Nephron (organoid): ENCODE data around the gene SLC38A3.

Experiments used
- H3K27ac Mint-ChIP-seq, 3 experiments: 2 replicates each; pipeline ENCODE4 v1.8.0; 2020; ENCODE audit warnings: mixed read lengths in 3 of 3, mild to moderate bottlenecking in 2 of 3, moderate library complexity in 1 of 3
- H3K27me3 Mint-ChIP-seq: 2 replicates; pipeline ENCODE4 v1.8.0; 2021; ENCODE audit warnings: low read depth, mild to moderate bottlenecking, moderate library complexity, mixed read lengths
- H3K36me3 Mint-ChIP-seq: 2 replicates; pipeline ENCODE4 v1.8.0; 2020; ENCODE audit warnings: low read depth, mixed read lengths
- H3K4me1 Mint-ChIP-seq: 2 replicates; pipeline ENCODE4 v1.8.0; 2020; ENCODE audit warnings: mixed read lengths
- H3K4me3 Mint-ChIP-seq, 3 experiments: 2 replicates each; pipeline ENCODE4 v1.8.0; 2020; ENCODE audit warnings: mild to moderate bottlenecking in 3 of 3, mixed read lengths in 3 of 3, moderate library complexity in 2 of 3
- H3K9me3 Mint-ChIP-seq: 2 replicates; pipeline ENCODE4 v1.8.0; 2020; ENCODE audit warnings: mixed read lengths
- TF ChIP-seq, protein P1 (sequence below), 3 experiments: fragments of 200-600 bp; sonication (generic); IDR thresholded peaks; one replicate each; pipeline ENCODE4 v1.5.0; 2021; ENCODE audit warnings: antibody characterized with exemption in 3 of 3; ENCODE audit not compliant: unreplicated experiment in 3 of 3

The SLC38A3 gene

GRCh38 chr3:50255251-50255615 is 50.2 kb downstream of the SLC38A3 start:
- H3K4me1 Mint-ChIP-seq: peaks cover 33% of the 10 kb centered on the region
- peaks cover 25% of the 10 kb centered on the region for H3K36me3 Mint-ChIP-seq
- TF ChIP-seq, protein P1, sequence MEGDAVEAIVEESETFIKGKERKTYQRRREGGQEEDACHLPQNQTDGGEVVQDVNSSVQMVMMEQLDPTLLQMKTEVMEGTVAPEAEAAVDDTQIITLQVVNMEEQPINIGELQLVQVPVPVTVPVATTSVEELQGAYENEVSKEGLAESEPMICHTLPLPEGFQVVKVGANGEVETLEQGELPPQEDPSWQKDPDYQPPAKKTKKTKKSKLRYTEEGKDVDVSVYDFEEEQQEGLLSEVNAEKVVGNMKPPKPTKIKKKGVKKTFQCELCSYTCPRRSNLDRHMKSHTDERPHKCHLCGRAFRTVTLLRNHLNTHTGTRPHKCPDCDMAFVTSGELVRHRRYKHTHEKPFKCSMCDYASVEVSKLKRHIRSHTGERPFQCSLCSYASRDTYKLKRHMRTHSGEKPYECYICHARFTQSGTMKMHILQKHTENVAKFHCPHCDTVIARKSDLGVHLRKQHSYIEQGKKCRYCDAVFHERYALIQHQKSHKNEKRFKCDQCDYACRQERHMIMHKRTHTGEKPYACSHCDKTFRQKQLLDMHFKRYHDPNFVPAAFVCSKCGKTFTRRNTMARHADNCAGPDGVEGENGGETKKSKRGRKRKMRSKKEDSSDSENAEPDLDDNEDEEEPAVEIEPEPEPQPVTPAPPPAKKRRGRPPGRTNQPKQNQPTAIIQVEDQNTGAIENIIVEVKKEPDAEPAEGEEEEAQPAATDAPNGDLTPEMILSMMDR (IDR thresholded peaks at IDR 0.05; ENCODE audit: unreplicated experiment in 3 of 3): no peak
- H3K27me3 Mint-ChIP-seq: no peaks in the 10 kb centered on the region
- H3K4me3 Mint-ChIP-seq: no peak overlapping the region
- H3K9me3 Mint-ChIP-seq: no peaks in the 10 kb centered on the region
- no peak overlapping the region for H3K27ac Mint-ChIP-seq

GRCh38 chr3:50256978-50257890 is 52.2 kb downstream of the SLC38A3 start:
- Mint-ChIP-seq H3K9me3 (no peaks in the 10 kb centered on the region), H3K4me3 (peak overlapping the region in 1 of 3 experiments; percentile 21), H3K27ac (peak overlapping the region; percentile 19 to 96 (median 65)), H3K4me1 (peaks cover 32% of the 10 kb centered on the region), H3K27me3 (no peaks in the 10 kb centered on the region), H3K36me3 (peaks cover 20% of the 10 kb centered on the region)
- TF ChIP-seq, protein P1 (IDR thresholded peaks at IDR 0.05; ENCODE audit: unreplicated experiment in 3 of 3): peak; percentile 34 to 42 (median 35)

DNA sequence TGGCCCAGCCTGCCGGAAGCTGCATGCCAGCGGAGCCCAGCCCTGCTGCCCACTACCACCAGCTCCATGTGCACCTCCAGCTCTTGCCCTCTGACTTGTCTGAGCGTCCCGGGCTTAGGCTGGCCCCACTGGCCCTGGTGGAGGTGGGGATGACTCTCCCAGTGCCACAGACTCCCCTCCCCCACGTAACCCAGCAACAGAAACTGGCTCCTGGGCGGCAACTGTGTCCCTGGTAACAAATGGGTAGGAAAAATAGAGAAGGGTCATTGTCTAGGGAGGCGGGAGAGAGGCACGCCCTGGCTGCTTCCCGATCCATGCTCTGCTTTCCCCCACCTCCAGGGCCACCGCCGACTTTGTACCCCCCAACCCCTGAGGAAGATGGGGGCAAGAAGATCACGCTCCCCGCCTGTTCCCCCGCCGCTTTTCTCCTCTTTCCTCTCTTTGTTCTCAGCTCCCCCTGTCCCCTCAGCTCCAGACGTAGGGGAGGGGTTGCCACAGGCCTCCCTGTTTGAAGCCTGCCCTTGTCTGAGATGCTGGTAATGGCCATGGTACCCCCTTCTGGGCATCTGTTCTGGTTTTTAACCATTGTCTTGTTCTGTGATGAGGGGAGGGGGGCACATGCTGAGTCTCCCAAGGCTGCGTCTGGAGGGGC is 53.1 kb downstream of the SLC38A3 start:
- Mint-ChIP-seq H3K36me3 (peaks cover 20% of the 10 kb centered on the region), H3K27me3 (no peaks in the 10 kb centered on the region), H3K27ac (peak overlapping the region; percentile 96 to 99 (median 99)), H3K9me3 (no peaks in the 10 kb centered on the region), H3K4me1 (peaks cover 40% of the 10 kb centered on the region), H3K4me3 (peak overlapping the region in 2 of 3 experiments; percentile 41 to 46)
- TF ChIP-seq, protein P1 (IDR thresholded peaks at IDR 0.05; ENCODE audit: unreplicated experiment in 3 of 3): no peak

GRCh38 chr3:50258979-50259378 is 53.9 kb downstream of the SLC38A3 start:
- Mint-ChIP-seq H3K27ac (peak overlapping the region; percentile 96 to 99 (median 99)), H3K27me3 (no peaks in the 10 kb centered on the region), H3K4me1 (peaks cover 42% of the 10 kb centered on the region), H3K4me3 (peak overlapping the region in 2 of 3 experiments; percentile 38 to 45), H3K9me3 (no peaks in the 10 kb centered on the region), H3K36me3 (peaks cover 16% of the 10 kb centered on the region)
- TF ChIP-seq, protein P1 (IDR thresholded peaks at IDR 0.05; ENCODE audit: unreplicated experiment in 3 of 3): no peak

GRCh38 chr3:50259432-50260026 is 54.5 kb downstream of the SLC38A3 start:
- Mint-ChIP-seq H3K36me3 (peaks cover 16% of the 10 kb centered on the region), H3K4me3 (peak overlapping the region; percentile 79 to 87 (median 87)), H3K4me1 (peaks cover 48% of the 10 kb centered on the region), H3K27ac (peak overlapping the region; percentile 96 to 99 (median 99)), H3K27me3 (no peaks in the 10 kb centered on the region), H3K9me3 (no peaks in the 10 kb centered on the region)
- TF ChIP-seq, protein P1 (IDR thresholded peaks at IDR 0.05; ENCODE audit: unreplicated experiment in 3 of 3): no peak
